ENCODE results near the gene MAGI2.
A peak's percentile ranks its signal among the peaks of the same experiment; 100 is the strongest.
"Not testable (repeated sequence)": the region's sequence is repeated elsewhere in the genome, so short reads cannot be mapped to it uniquely, and the experiment has no call there.

Gene MAGI2

GRCh38 chr7:79137942-79138341, 315.5 kb downstream of the MAGI2 start:
- DNase-seq, result no peak

- no peak for DNase-seq
These were observed 320.5 kb downstream of the MAGI2 start for GRCh38 chr7:79132844-79133451.

GRCh38 chr7:79130715-79131114, 322.8 kb downstream of the MAGI2 start:
- no peak for DNase-seq

- DNase-seq, result no peak
These were observed 329.1 kb downstream of the MAGI2 start for GRCh38 chr7:79124331-79124730.

GRCh38 chr7:79118143-79118542, 335.3 kb downstream of the MAGI2 start:
- DNase-seq, result no peak

GRCh38 chr7:79096361-79096805, 357.1 kb downstream of the MAGI2 start:
- DNase-seq, result no peak

GRCh38 chr7:79093421-79093820, 360.0 kb downstream of the MAGI2 start:
- no peak for DNase-seq

- DNase-seq, result no peak
These were observed 361.8 kb downstream of the MAGI2 start for GRCh38 chr7:79091661-79092060.

GRCh38 chr7:79091011-79091410, 362.5 kb downstream of the MAGI2 start:
- no peak for DNase-seq

- DNase-seq, result no peak
These were observed 362.9 kb downstream of the MAGI2 start for GRCh38 chr7:79090543-79090942.

- DNase-seq, result no peak
These were observed 369.0 kb downstream of the MAGI2 start for GRCh38 chr7:79084423-79084822.

GRCh38 chr7:79079919-79080554, 373.4 kb downstream of the MAGI2 start:
- no peak for DNase-seq

- DNase-seq, result no peak
These were observed 375.2 kb downstream of the MAGI2 start for GRCh38 chr7:79078273-79078672.

- DNase-seq, result not testable (repeated sequence)
These were observed 382.3 kb downstream of the MAGI2 start for GRCh38 chr7:79071187-79071586.

GRCh38 chr7:79064187-79064823, 389.2 kb downstream of the MAGI2 start:
- DNase-seq, result no peak

- DNase-seq, result no peak
These were observed 390.3 kb downstream of the MAGI2 start for GRCh38 chr7:79063019-79063698.

GRCh38 chr7:79060498-79060897, 393.0 kb downstream of the MAGI2 start:
- no peak for DNase-seq

GRCh38 chr7:79055722-79056415, 397.6 kb downstream of the MAGI2 start:
- DNase-seq, result peak; percentile 42

- DNase-seq, result no peak
These were observed 401.6 kb downstream of the MAGI2 start for GRCh38 chr7:79051915-79052314.

GRCh38 chr7:79050603-79051002, 402.9 kb downstream of the MAGI2 start:
- DNase-seq, result no peak

- no peak for DNase-seq
These were observed 407.4 kb downstream of the MAGI2 start for GRCh38 chr7:79046061-79046460.

GRCh38 chr7:79037001-79037400, 416.5 kb downstream of the MAGI2 start:
- DNase-seq, result no peak

GRCh38 chr7:79036356-79036755, 417.1 kb downstream of the MAGI2 start:
- no peak for DNase-seq

Data from NCI-H2171 treated with DMSO at 0.1 percent for 48 hours (cell line).